A549 (cell line): ENCODE measurements around the gene RBFA. TPM values are rescaled to one million over a fixed set of nuclear protein-coding genes. Genes with fewer than 3 reads are reported as not detected.

ENCODE experiments used
- ATAC-seq, 2 experiments: fragments of 200-7000 bp in 1 of 2; fragments of >200 bp in 1 of 2; cut with Nextera tagmentation in 1 of 2; cut with Tn5 transposase in 1 of 2; 3 replicates each; pipeline versions ENCODE4 v1.8.0 to v1.9.1; 2018 to 2020; ENCODE audit warnings: mild to moderate bottlenecking in 1 of 2, moderate library complexity in 1 of 2
- CTCF ChIA-PET: fragments of 300-600 bp; sonication (Branson Sonifier 250); formaldehyde crosslinking; extraction: SDS; loops from one replicate; lab custom pipeline; 2021; ENCODE audit warnings: antibody characterized with exemption, inconsistent platforms; lab: Yijun Ruan, JAX
- POLR2A ChIA-PET: fragments of 350-600 bp; formaldehyde crosslinking; extraction: SDS; loops from one replicate; lab custom pipeline; 2021; ENCODE audit warnings: antibody characterized with exemption, inconsistent platforms; lab: Yijun Ruan, JAX
- DNase-seq, 2 experiments: peaks; one replicate each; pipeline versions ENCODE4 v3.0.0 to v3.0.0-alpha.2; 2011 to 2016; ENCODE audit warnings: low read depth in 1 of 2, low spot score in 1 of 2
- FAIRE-seq: peaks from 2 replicates; lab custom pipeline; 2011; peaks lifted over from hg19 to GRCh38; lab: Jason Lieb, UNC
- H3K27ac ChIP-seq, 2 experiments: fragments of >200 bp; sonication (Bioruptor Twin); formaldehyde crosslinking; 3 replicates each; pipeline ENCODE4 v1.5.1; 2016 to 2017
- H3K4me1 ChIP-seq: fragments of >200 bp; sonication (Bioruptor Twin); formaldehyde crosslinking; 3 replicates; pipeline ENCODE4 v1.6.1; 2016
- H3K4me2 ChIP-seq: fragments of >200 bp; sonication (Bioruptor Twin); formaldehyde crosslinking; 3 replicates; pipeline ENCODE4 v1.6.1; 2016
- H3K4me3 ChIP-seq: fragments of >200 bp; sonication (Bioruptor Twin); formaldehyde crosslinking; 3 replicates; pipeline ENCODE4 v1.5.1; 2016
- H3K9me3 ChIP-seq: fragments of >200 bp; sonication (Bioruptor Twin); formaldehyde crosslinking; 3 replicates; pipeline ENCODE4 v1.6.1; 2016
- BCL3 ChIP-seq: fragments of >200 bp; sonication (Bioruptor Twin); formaldehyde crosslinking; IDR thresholded peaks from 3 replicates; pipeline ENCODE4 v1.6.1; 2016
- CBX8 ChIP-seq: fragments of 200-600 bp; sonication (generic); IDR thresholded peaks from 2 replicates; pipeline ENCODE4 v1.6.1; 2016
- CEBPB ChIP-seq, 2 experiments: fragments of >200 bp in 1 of 2; sonication (Bioruptor Twin) in 1 of 2; formaldehyde crosslinking in 1 of 2; IDR thresholded peaks; 2 replicates each; pipeline ENCODE4 v1.6.1; 2012 to 2016
- CHD2 ChIP-seq: fragments of 150-350 bp; IDR thresholded peaks from 2 replicates; pipeline ENCODE4 v1.6.1; 2014; ENCODE audit warnings: low read length; ENCODE audit not compliant: partially characterized antibody
- CTCF ChIP-seq: fragments of >200 bp; sonication (Bioruptor Twin); formaldehyde crosslinking; IDR thresholded peaks from 3 replicates; pipeline ENCODE4 v1.5.1; 2016
- E2F6 ChIP-seq: IDR thresholded peaks from 2 replicates; pipeline ENCODE4 v1.6.1; 2012; ENCODE audit warnings: low read depth, borderline replicate concordance
- EHF ChIP-seq: fragments of 250-450 bp; sonication (Bioruptor Pico); IDR thresholded peaks from 2 replicates; pipeline ENCODE4 v1.5.0; 2020; ENCODE audit warnings: mild to moderate bottlenecking
- EHMT2 ChIP-seq: fragments of 200-600 bp; sonication (generic); IDR thresholded peaks from 2 replicates; pipeline ENCODE4 v1.6.1; 2016; ENCODE audit warnings: antibody characterized with exemption, low read depth, mild to moderate bottlenecking, moderate library complexity
- ESRRA ChIP-seq: fragments of 150-350 bp; IDR thresholded peaks from 2 replicates; pipeline ENCODE4 v1.6.1; 2014; ENCODE audit warnings: mild to moderate bottlenecking, low read length, borderline replicate concordance
- FOSB ChIP-seq: fragments of 250-450 bp; sonication (Bioruptor Pico); IDR thresholded peaks from 2 replicates; pipeline ENCODE4 v1.5.0; 2020; ENCODE audit warnings: mild to moderate bottlenecking, moderate library complexity
- FOSL2 ChIP-seq, 2 experiments: fragments of 450-650 bp in 1 of 2; fragments of >200 bp in 1 of 2; sonication (Bioruptor Twin) in 1 of 2; formaldehyde crosslinking; IDR thresholded peaks; 2 replicates each; pipeline versions ENCODE4 v1.5.0 to v1.6.1; 2016 to 2020; ENCODE audit warnings: mild to moderate bottlenecking in 1 of 2, moderate library complexity in 1 of 2
- HDAC2 ChIP-seq: fragments of 200-600 bp; sonication (generic); IDR thresholded peaks from 2 replicates; pipeline ENCODE4 v1.6.1; 2016
- HES2 ChIP-seq: fragments of >200 bp; sonication (Bioruptor Twin); formaldehyde crosslinking; IDR thresholded peaks from 2 replicates; pipeline ENCODE4 v1.6.1; 2016
- HOXA7 ChIP-seq: fragments of 250-450 bp; sonication (Bioruptor Pico); IDR thresholded peaks from 2 replicates; pipeline ENCODE4 v1.5.0; 2020; ENCODE audit warnings: mild to moderate bottlenecking, moderate library complexity
- HOXB5 ChIP-seq: fragments of 250-450 bp; sonication (Bioruptor Pico); IDR thresholded peaks from 2 replicates; pipeline ENCODE4 v1.5.0; 2020; ENCODE audit warnings: mild to moderate bottlenecking, moderate library complexity
- JUNB ChIP-seq: fragments of >200 bp; sonication (Bioruptor Twin); formaldehyde crosslinking; IDR thresholded peaks from 2 replicates; pipeline ENCODE4 v1.6.1; 2016
- KDM1A ChIP-seq: fragments of 200-600 bp; sonication (generic); IDR thresholded peaks from 2 replicates; pipeline ENCODE4 v1.6.1; 2016; ENCODE audit warnings: low read depth, mild to moderate bottlenecking
- KDM5A ChIP-seq: fragments of 200-600 bp; sonication (generic); IDR thresholded peaks from 2 replicates; pipeline ENCODE4 v1.6.1; 2016; ENCODE audit warnings: antibody characterized with exemption, mild to moderate bottlenecking
- MAFK ChIP-seq: fragments of 450-650 bp; IDR thresholded peaks from 2 replicates; pipeline ENCODE4 v1.6.1; 2014; ENCODE audit not compliant: partially characterized antibody
- MYC ChIP-seq: IDR thresholded peaks from 2 replicates; pipeline ENCODE4 v1.6.1; 2012; ENCODE audit warnings: mild to moderate bottlenecking, inconsistent platforms, low read length, improper control_type of control experiment, borderline replicate concordance
- NFE2L2 ChIP-seq: fragments of 150-350 bp; conservative IDR thresholded peaks from 2 replicates; pipeline ENCODE4 v1.6.1; 2014; ENCODE audit warnings: low read length
- NPAS2 ChIP-seq: fragments of 250-450 bp; sonication (Bioruptor Pico); IDR thresholded peaks from 2 replicates; pipeline ENCODE4 v1.8.0; 2022; ENCODE audit warnings: mild to moderate bottlenecking, moderate library complexity, borderline replicate concordance
- NR3C1 ChIP-seq: fragments of >200 bp; sonication (Bioruptor Twin); formaldehyde crosslinking; IDR thresholded peaks from 3 replicates; pipeline ENCODE4 v1.6.1; 2017
- PBX3 ChIP-seq: IDR thresholded peaks from 2 replicates; pipeline ENCODE4 v1.6.1; 2012
- PHF8 ChIP-seq: fragments of 200-600 bp; sonication (generic); IDR thresholded peaks from 2 replicates; pipeline ENCODE4 v1.6.1; 2016; ENCODE audit warnings: low read depth, mild to moderate bottlenecking, antibody characterized with exemption, moderate library complexity, borderline replicate concordance
- POLR2AphosphoS2 ChIP-seq: conservative IDR thresholded peaks from 2 replicates; pipeline ENCODE4 v1.6.1; 2012; ENCODE audit warnings: low read length, improper control_type of control experiment, inconsistent platforms
- RAD21 ChIP-seq, 2 experiments: fragments of >200 bp in 1 of 2; sonication (Bioruptor Twin) in 1 of 2; formaldehyde crosslinking in 1 of 2; IDR thresholded peaks in 1 of 2; conservative IDR thresholded peaks in 1 of 2; 2 replicates in 1 of 2; 3 replicates in 1 of 2; pipeline ENCODE4 v1.6.1; 2012 to 2018; ENCODE audit warnings: inconsistent platforms in 1 of 2
- SMC3 ChIP-seq: fragments of >200 bp; sonication (Bioruptor Twin); formaldehyde crosslinking; IDR thresholded peaks from 3 replicates; pipeline ENCODE4 v1.6.1; 2018; ENCODE audit warnings: inconsistent platforms
- SREBF2 ChIP-seq: fragments of 450-650 bp; IDR thresholded peaks from 2 replicates; pipeline ENCODE4 v1.6.1; 2014; ENCODE audit warnings: mild to moderate bottlenecking, moderate library complexity
- TFCP2L1 ChIP-seq: fragments of 250-450 bp; sonication (Bioruptor Pico); IDR thresholded peaks from 2 replicates; pipeline ENCODE4 v1.5.0; 2021; ENCODE audit warnings: mild to moderate bottlenecking
- TP53 ChIP-seq: fragments of 250-450 bp; sonication (Bioruptor Pico); IDR thresholded peaks from 2 replicates; pipeline ENCODE4 v1.5.0; 2021; ENCODE audit warnings: mild to moderate bottlenecking, moderate library complexity
- ZFP36 ChIP-seq: fragments of 450-650 bp; IDR thresholded peaks from 2 replicates; pipeline ENCODE4 v1.6.1; 2014; ENCODE audit warnings: borderline replicate concordance; ENCODE audit not compliant: partially characterized antibody
- ZNF302 ChIP-seq: fragments of 250-450 bp; sonication (Bioruptor Pico); IDR thresholded peaks from 2 replicates; pipeline ENCODE4 v1.9.0; 2021; ENCODE audit warnings: inconsistent platforms, mild to moderate bottlenecking, moderate library complexity
- WGBS: methylation state at CpG from one replicate; pipeline ENCODE4 v1.1.6; 2017; ENCODE audit errors: missing lambda C conversion rate; 5-methylcytosine and 5-hydroxymethylcytosine counted together
- polyA plus RNA-seq, 4 experiments: library from polyadenylated mRNA; depleted of rRNA in 3 of 4; stranded (reverse); fragments of >200 nt; fragmentation: RNase III in 1 of 4; extraction: RNeasy Plus Mini Kit Qiagen cat#74134 plus additional on column Dnase treatment in 1 of 4; gene quantifications; 2 replicates in 3 of 4; 3 replicates in 1 of 4; pipeline ENCODE4 v1.2.3, GENCODE V29; 2011 to 2017

Gene RBFA
- polyA plus RNA-seq, 2 of the 4 experiments (the other 2 are of a cell fraction) = 34.4 to 43.6 TPM

GRCh38 chr18:80074697-80075096 lies 40.5 kb downstream of the RBFA start:
- H3K4me3 ChIP-seq = no peak overlapping the region
- H3K4me2 ChIP-seq = no peak overlapping the region
- FAIRE-seq (no peak), DNase-seq (no peak), ATAC-seq (no peak)
- H3K27ac ChIP-seq = no peak overlapping the region
- 28% methylated on average over 4 of the region's 8 CpGs for WGBS
- H3K4me1 ChIP-seq = no peaks in the 10 kb centered on the region
- ChIA-PET CTCF (no interaction called here), POLR2A (no interaction called here)
- TF ChIP-seq CHD2 = no peak
- TF ChIP-seq FOSB (CRISPR knock-in tag) = no peak
- TF ChIP-seq ESRRA = no peak
- no peak for TF ChIP-seq CEBPB (IDR thresholded peaks at IDR 0.05)
- no peak for TF ChIP-seq SREBF2
- no peak for TF ChIP-seq JUNB
- no peak for TF ChIP-seq NR3C1
- TF ChIP-seq TP53 = no peak
- TF ChIP-seq NFE2L2 = no peak
- TF ChIP-seq CBX8 = no peak
- no peak for TF ChIP-seq CTCF
- no peak for TF ChIP-seq ZFP36
- no peak for TF ChIP-seq MAFK
- TF ChIP-seq FOSL2 (IDR thresholded peaks at IDR 0.05) = no peak
- TF ChIP-seq FOSL2 (CRISPR knock-in tag; IDR thresholded peaks at IDR 0.05) = no peak
- TF ChIP-seq SMC3 = no peak
- TF ChIP-seq HOXB5 (CRISPR knock-in tag) = no peak
- TF ChIP-seq RAD21 (conservative IDR thresholded peaks at IDR 0.05 in 1 of 2, IDR thresholded peaks at IDR 0.05 in 1 of 2) = no peak
- no peak for TF ChIP-seq PHF8
- TF ChIP-seq HES2 = no peak
- no peak for TF ChIP-seq POLR2AphosphoS2
- H3K9me3 ChIP-seq = no peaks in the 10 kb centered on the region

- ChIA-PET POLR2A (no interaction called here), CTCF (no interaction called here)
- FAIRE-seq (no peak), ATAC-seq (no peak), DNase-seq (no peak)
- Histone ChIP-seq H3K4me3 (no peak overlapping the region), H3K4me1 (no peaks in the 10 kb centered on the region), H3K9me3 (no peaks in the 10 kb centered on the region), H3K4me2 (no peak overlapping the region), H3K27ac (no peak overlapping the region)
- TF ChIP-seq BCL3 = no peak
- TF ChIP-seq MYC = no peak
- 93% methylated on average over 3 of the region's 7 CpGs for WGBS
These were observed 41.7 kb downstream of the RBFA start for GRCh38 chr18:80075940-80076339.

DNA sequence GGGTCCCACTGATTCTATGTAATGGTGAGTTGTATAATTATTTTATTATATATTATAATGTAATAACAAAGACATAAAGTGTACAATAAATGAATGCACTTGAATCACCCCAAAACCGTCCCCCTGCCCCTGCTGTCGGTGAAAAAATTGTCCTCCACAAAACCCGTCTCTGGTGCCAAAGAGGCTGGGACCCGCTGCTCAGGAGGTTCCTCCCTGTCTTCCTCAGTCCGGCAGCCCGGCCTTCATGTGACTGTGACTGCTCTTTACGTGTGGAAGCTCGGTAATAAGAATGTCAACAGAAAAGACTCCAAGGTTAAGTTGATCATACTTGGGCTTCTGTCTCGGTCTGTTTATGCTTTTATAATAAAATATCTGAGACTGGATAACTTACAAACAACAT lies 42.1 kb downstream of the RBFA start:
- POLR2A ChIA-PET = no interaction called here
- 73% methylated on average over 9 of the region's 9 CpGs for WGBS
- Histone ChIP-seq H3K4me1 (no peaks in the 10 kb centered on the region), H3K4me3 (no peak overlapping the region), H3K9me3 (no peaks in the 10 kb centered on the region), H3K27ac (no peak overlapping the region), H3K4me2 (no peak overlapping the region)
- no peak for DNase-seq
- ATAC-seq = no peak
- TF ChIP-seq HDAC2 (no peak), HOXA7 (CRISPR knock-in tag) (no peak), TFCP2L1 (CRISPR knock-in tag) (no peak), CBX8 (no peak), KDM5A (no peak), E2F6 (no peak), ZNF302 (no peak), MAFK (no peak), NPAS2 (CRISPR knock-in tag) (no peak), KDM1A (no peak), EHF (CRISPR knock-in tag) (no peak), PBX3 (no peak), EHMT2 (no peak), POLR2AphosphoS2 (no peak)
- no peak for FAIRE-seq
- CTCF ChIA-PET = no interaction called here
